HG03558 (cell line): ENCODE data around the gene ABCC6.

Experiments used
- ATAC-seq: cut with Tn5 transposase; IDR thresholded peaks from one replicate; pipeline ENCODE4 v1.9.1; 2021; ENCODE audit warnings: moderate number of reproducible peaks; ENCODE audit not compliant: unreplicated experiment; ENCODE audit errors: extremely low read depth

ABCC6 gene

GRCh38 chr16:16146380-16147315, 76.6 kb downstream of the ABCC6 start:
- ATAC-seq: no peak

- ATAC-seq: no peak
These were observed 78.0 kb downstream of the ABCC6 start for GRCh38 chr16:16145286-16145685.

GRCh38 chr16:16144416-16144815, 78.9 kb downstream of the ABCC6 start:
- no peak for ATAC-seq

GRCh38 chr16:16143931-16144330, 79.4 kb downstream of the ABCC6 start:
- no peak for ATAC-seq

GRCh38 chr16:16143038-16143763, 80.1 kb downstream of the ABCC6 start:
- ATAC-seq: no peak

GRCh38 chr16:16141784-16142396, 81.4 kb downstream of the ABCC6 start:
- no peak for ATAC-seq

- no peak for ATAC-seq
These were observed 82.2 kb downstream of the ABCC6 start for GRCh38 chr16:16141141-16141540.

- no peak for ATAC-seq
These were observed 82.8 kb downstream of the ABCC6 start for GRCh38 chr16:16140537-16140936.

- no peak for ATAC-seq
These were observed 83.5 kb downstream of the ABCC6 start for GRCh38 chr16:16139806-16140205.

- no peak for ATAC-seq
These were observed 84.2 kb downstream of the ABCC6 start for GRCh38 chr16:16139061-16139460.

- ATAC-seq: no peak
These were observed 85.2 kb downstream of the ABCC6 start for GRCh38 chr16:16138034-16138635.

- ATAC-seq: no peak
These were observed 86.2 kb downstream of the ABCC6 start for GRCh38 chr16:16137110-16137509.

GRCh38 chr16:16136588-16136987, 86.7 kb downstream of the ABCC6 start:
- ATAC-seq: no peak

- no peak for ATAC-seq
These were observed 89.2 kb downstream of the ABCC6 start for GRCh38 chr16:16133943-16134604.

- no peak for ATAC-seq
These were observed 91.6 kb downstream of the ABCC6 start for GRCh38 chr16:16131659-16132058.

GRCh38 chr16:16131204-16131603, 92.1 kb downstream of the ABCC6 start:
- no peak for ATAC-seq

GRCh38 chr16:16127469-16128116, 95.7 kb downstream of the ABCC6 start:
- no peak for ATAC-seq

- ATAC-seq: no peak
These were observed 96.4 kb downstream of the ABCC6 start for GRCh38 chr16:16126896-16127295.

GRCh38 chr16:16124974-16125373, 98.3 kb downstream of the ABCC6 start:
- no peak for ATAC-seq

GRCh38 chr16:16124438-16124837, 98.9 kb downstream of the ABCC6 start:
- no peak for ATAC-seq
